Measurements from ENCODE around the gene ECE1. TPM values are rescaled to one million over a fixed set of nuclear protein-coding genes. Genes with fewer than 3 reads are reported as not detected.

Gene ECE1
- polyA plus RNA-seq, 3 donors, result 10.6 to 42.4 (median 23.3) TPM

DNA sequence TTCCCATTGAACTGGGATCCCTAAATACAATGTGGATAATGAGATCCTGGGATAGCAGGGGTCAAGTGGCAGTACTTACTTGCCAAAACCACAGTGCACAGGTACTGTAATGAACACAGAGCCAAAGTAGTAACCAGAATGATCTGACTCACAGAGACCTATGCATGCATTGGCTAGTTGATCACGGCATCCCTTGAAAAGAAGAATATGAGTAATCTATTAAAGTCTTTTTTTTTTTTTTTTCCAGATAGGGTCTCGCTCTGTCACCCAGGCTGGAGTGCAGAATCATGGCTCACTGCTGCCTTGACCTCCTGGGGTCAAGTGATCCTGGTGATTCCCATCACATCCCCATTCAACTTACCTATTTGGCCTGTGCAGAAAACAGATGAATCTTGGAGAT lies 84.1 kb downstream of the ECE1 start:
- no peak for DNase-seq
- Histone ChIP-seq H3K4me3 (replicated peaks in 1 of 3; ENCODE audit: low read depth in 2 of 3, low read length in 3 of 3) (no peak overlapping the region), H3K9me3 (replicated peaks in 1 of 2; ENCODE audit: control insufficient read depth in 1 of 2, insufficient read depth in 1 of 2, low read length in 2 of 2) (no peaks in the 10 kb centered on the region), H3K9ac (ENCODE audit: insufficient read depth, low read length, poor library complexity, severe bottlenecking) (no peak overlapping the region), H3K4me1 (ENCODE audit: control insufficient read depth in 1 of 2, insufficient read depth in 2 of 2, low read length in 2 of 2) (no peaks in the 10 kb centered on the region), H3K27ac (ENCODE audit: low read depth in 1 of 2, low read length in 2 of 2) (no peak overlapping the region), H4K20me1 (ENCODE audit: insufficient read depth, low read length) (no peaks in the 10 kb centered on the region), H2AFZ (ENCODE audit: insufficient read depth, low read depth, low read length, poor library complexity, severe bottlenecking) (no peak overlapping the region), H3K27me3 (ENCODE audit: control insufficient read depth in 2 of 2, insufficient read depth in 2 of 2, low read length in 2 of 2) (no peaks in the 10 kb centered on the region), H3K4me2 (replicated peaks; ENCODE audit: extremely low read depth, low read length, poor library complexity, severe bottlenecking) (no peak overlapping the region), H3K36me3 (replicated peaks in 1 of 2; ENCODE audit: control insufficient read depth in 1 of 2, insufficient read depth in 2 of 2, low read length in 2 of 2) (no peaks in the 10 kb centered on the region), H3K79me2 (ENCODE audit: insufficient read depth, low read length) (no peaks in the 10 kb centered on the region)
- Mint-ChIP-seq H3K36me3 (no peaks in the 10 kb centered on the region), H3K27ac (no peak overlapping the region), H3K4me1 (no peaks in the 10 kb centered on the region), H3K27me3 (ENCODE audit: low read depth in 3 of 3) (peaks cover 0 to 4% (median 1%) of the 10 kb centered on the region in 3 donors), H3K9me3 (no peaks in the 10 kb centered on the region), H3K4me3 (no peak overlapping the region)
- no CpG with 5 or more reads among the region's 2 CpGs for WGBS (ENCODE audit: insufficient coverage)
- intact Hi-C loops (cut with micrococcal nuclease), result no loop called here
- TF ChIP-seq, protein P1, sequence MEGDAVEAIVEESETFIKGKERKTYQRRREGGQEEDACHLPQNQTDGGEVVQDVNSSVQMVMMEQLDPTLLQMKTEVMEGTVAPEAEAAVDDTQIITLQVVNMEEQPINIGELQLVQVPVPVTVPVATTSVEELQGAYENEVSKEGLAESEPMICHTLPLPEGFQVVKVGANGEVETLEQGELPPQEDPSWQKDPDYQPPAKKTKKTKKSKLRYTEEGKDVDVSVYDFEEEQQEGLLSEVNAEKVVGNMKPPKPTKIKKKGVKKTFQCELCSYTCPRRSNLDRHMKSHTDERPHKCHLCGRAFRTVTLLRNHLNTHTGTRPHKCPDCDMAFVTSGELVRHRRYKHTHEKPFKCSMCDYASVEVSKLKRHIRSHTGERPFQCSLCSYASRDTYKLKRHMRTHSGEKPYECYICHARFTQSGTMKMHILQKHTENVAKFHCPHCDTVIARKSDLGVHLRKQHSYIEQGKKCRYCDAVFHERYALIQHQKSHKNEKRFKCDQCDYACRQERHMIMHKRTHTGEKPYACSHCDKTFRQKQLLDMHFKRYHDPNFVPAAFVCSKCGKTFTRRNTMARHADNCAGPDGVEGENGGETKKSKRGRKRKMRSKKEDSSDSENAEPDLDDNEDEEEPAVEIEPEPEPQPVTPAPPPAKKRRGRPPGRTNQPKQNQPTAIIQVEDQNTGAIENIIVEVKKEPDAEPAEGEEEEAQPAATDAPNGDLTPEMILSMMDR (IDR thresholded peaks at IDR 0.05), result no peak

DNA sequence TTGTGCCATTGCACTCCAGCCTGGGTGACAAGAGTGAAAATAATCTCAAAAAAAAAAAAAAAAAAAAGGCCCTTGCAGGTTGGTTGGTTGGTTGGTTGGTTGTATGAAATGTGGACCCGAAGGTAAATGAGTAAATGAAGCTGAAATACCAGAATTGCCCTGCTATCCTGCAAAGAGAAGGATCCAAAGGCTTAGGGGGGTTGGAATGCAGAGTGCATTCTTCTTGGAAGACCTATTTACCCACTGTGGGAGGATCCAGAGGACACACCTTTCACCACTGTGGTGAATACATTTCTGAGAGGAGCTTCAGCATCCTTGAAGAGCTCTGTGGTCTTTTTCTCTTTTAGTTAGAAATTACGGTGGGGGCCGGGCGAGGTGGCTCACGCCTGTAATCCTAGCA lies 84.8 kb downstream of the ECE1 start:
- no peak overlapping the region for H3K9ac ChIP-seq (ENCODE audit: insufficient read depth, low read length, poor library complexity, severe bottlenecking)
- no peak overlapping the region for H3K4me3 ChIP-seq (replicated peaks in 1 of 3; ENCODE audit: low read depth in 2 of 3, low read length in 3 of 3)
- H3K4me1 ChIP-seq (ENCODE audit: control insufficient read depth in 1 of 2, insufficient read depth in 2 of 2, low read length in 2 of 2), result no peaks in the 10 kb centered on the region
- H3K36me3 ChIP-seq (replicated peaks in 1 of 2; ENCODE audit: control insufficient read depth in 1 of 2, insufficient read depth in 2 of 2, low read length in 2 of 2), result no peaks in the 10 kb centered on the region
- no peaks in the 10 kb centered on the region for H4K20me1 ChIP-seq (ENCODE audit: insufficient read depth, low read length)
- DNase-seq, result no peak
- intact Hi-C loops (cut with micrococcal nuclease), result no loop called here
- H3K79me2 ChIP-seq (ENCODE audit: insufficient read depth, low read length), result no peaks in the 10 kb centered on the region
- Mint-ChIP-seq H3K9me3 (no peaks in the 10 kb centered on the region), H3K4me1 (no peaks in the 10 kb centered on the region), H3K4me3 (no peak overlapping the region), H3K27me3 (ENCODE audit: low read depth in 3 of 3) (peaks cover 0 to 4% (median 0%) of the 10 kb centered on the region in 3 donors), H3K36me3 (no peaks in the 10 kb centered on the region), H3K27ac (no peak overlapping the region)
- H2AFZ ChIP-seq (ENCODE audit: insufficient read depth, low read depth, low read length, poor library complexity, severe bottlenecking), result no peak overlapping the region
- no peaks in the 10 kb centered on the region for H3K27me3 ChIP-seq (ENCODE audit: control insufficient read depth in 2 of 2, insufficient read depth in 2 of 2, low read length in 2 of 2)
- TF ChIP-seq, protein P1 (IDR thresholded peaks at IDR 0.05), result no peak
- H3K27ac ChIP-seq (ENCODE audit: low read depth in 1 of 2, low read length in 2 of 2), result no peak overlapping the region
- no peaks in the 10 kb centered on the region for H3K9me3 ChIP-seq (replicated peaks in 1 of 2; ENCODE audit: control insufficient read depth in 1 of 2, insufficient read depth in 1 of 2, low read length in 2 of 2)
- 100% methylated on average over 1 of the region's 5 CpGs for WGBS (ENCODE audit: insufficient coverage)
- no peak overlapping the region for H3K4me2 ChIP-seq (replicated peaks; ENCODE audit: extremely low read depth, low read length, poor library complexity, severe bottlenecking)
